Lower lobe of right lung (tissue), 2 donors: ENCODE data around the gene SBF2. TPM values are rescaled to one million over a fixed set of nuclear protein-coding genes. Genes with fewer than 3 reads are reported as not detected.

Experiments used
- ATAC-seq, 2 donors: fragments of 200-7000 bp; cut with Tn5 transposase; one replicate each; pipeline ENCODE4 v1.9.1; 2020 to 2022; ENCODE audit warnings: mild to moderate bottlenecking in 2 of 2, moderate library complexity in 2 of 2
- DNase-seq: peaks from one replicate; pipeline ENCODE4 v3.0.0-alpha.2; 2020
- H3K27ac ChIP-seq: fragments of 200-600 bp; one replicate; pipeline ENCODE4 v1.8.0; 2022
- H3K27me3 ChIP-seq: fragments of 200-600 bp; one replicate; pipeline ENCODE4 v1.8.0; 2022; ENCODE audit warnings: low read depth
- H3K36me3 ChIP-seq: fragments of 200-600 bp; one replicate; pipeline ENCODE4 v1.8.0; 2022; ENCODE audit warnings: mild to moderate bottlenecking
- H3K4me1 ChIP-seq: fragments of 200-600 bp; one replicate; pipeline ENCODE4 v1.8.0; 2022
- H3K4me3 ChIP-seq: fragments of 200-600 bp; one replicate; pipeline ENCODE4 v1.8.0; 2022; ENCODE audit warnings: mild to moderate bottlenecking
- H3K9me3 ChIP-seq: fragments of 200-600 bp; one replicate; pipeline ENCODE4 v1.8.0; 2022
- intact Hi-C: fragments of 100-400 bp; cut with DNase I; formaldehyde crosslinking; loops from one replicate; pipeline ENCODE4 v1.11.0; 2022
- total RNA-seq: library from RNA; stranded (reverse); fragmentation: NEBNext Ultra II Directional; extraction: Animal tissue kit (Norgen Biotek cat#: 25700); gene quantifications from one replicate; pipeline ENCODE4 v1.2.1, GENCODE V29; 2021
- TF ChIP-seq, protein P1 (sequence below): fragments of 200-600 bp; IDR thresholded peaks from one replicate; pipeline ENCODE4 v1.8.0; 2022; ENCODE audit warnings: antibody characterized with exemption, mild to moderate bottlenecking
- donor health status: DM: no; HTN: yes; CAD: no; lungs with severe emphysema.

The SBF2 gene
- total RNA-seq, 1 donor from 2014 or later = 41.3 TPM

- Histone ChIP-seq H3K4me1 (peaks cover 4% of the 10 kb centered on the region), H3K27ac (no peak overlapping the region), H3K36me3 (peaks cover 13% of the 10 kb centered on the region), H3K9me3 (no peaks in the 10 kb centered on the region), H3K4me3 (no peak overlapping the region), H3K27me3 (no peaks in the 10 kb centered on the region)
- intact Hi-C loops = no loop called here
- TF ChIP-seq, protein P1, sequence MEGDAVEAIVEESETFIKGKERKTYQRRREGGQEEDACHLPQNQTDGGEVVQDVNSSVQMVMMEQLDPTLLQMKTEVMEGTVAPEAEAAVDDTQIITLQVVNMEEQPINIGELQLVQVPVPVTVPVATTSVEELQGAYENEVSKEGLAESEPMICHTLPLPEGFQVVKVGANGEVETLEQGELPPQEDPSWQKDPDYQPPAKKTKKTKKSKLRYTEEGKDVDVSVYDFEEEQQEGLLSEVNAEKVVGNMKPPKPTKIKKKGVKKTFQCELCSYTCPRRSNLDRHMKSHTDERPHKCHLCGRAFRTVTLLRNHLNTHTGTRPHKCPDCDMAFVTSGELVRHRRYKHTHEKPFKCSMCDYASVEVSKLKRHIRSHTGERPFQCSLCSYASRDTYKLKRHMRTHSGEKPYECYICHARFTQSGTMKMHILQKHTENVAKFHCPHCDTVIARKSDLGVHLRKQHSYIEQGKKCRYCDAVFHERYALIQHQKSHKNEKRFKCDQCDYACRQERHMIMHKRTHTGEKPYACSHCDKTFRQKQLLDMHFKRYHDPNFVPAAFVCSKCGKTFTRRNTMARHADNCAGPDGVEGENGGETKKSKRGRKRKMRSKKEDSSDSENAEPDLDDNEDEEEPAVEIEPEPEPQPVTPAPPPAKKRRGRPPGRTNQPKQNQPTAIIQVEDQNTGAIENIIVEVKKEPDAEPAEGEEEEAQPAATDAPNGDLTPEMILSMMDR = no peak
- ATAC-seq (no peak), DNase-seq (no peak)
These were observed 337.5 kb downstream of the SBF2 start for GRCh38 chr11:9956483-9956882.

GRCh38 chr11:9955391-9955790, 338.6 kb downstream of the SBF2 start:
- intact Hi-C loops = no loop called here
- no peak overlapping the region for H3K4me3 ChIP-seq

DNA sequence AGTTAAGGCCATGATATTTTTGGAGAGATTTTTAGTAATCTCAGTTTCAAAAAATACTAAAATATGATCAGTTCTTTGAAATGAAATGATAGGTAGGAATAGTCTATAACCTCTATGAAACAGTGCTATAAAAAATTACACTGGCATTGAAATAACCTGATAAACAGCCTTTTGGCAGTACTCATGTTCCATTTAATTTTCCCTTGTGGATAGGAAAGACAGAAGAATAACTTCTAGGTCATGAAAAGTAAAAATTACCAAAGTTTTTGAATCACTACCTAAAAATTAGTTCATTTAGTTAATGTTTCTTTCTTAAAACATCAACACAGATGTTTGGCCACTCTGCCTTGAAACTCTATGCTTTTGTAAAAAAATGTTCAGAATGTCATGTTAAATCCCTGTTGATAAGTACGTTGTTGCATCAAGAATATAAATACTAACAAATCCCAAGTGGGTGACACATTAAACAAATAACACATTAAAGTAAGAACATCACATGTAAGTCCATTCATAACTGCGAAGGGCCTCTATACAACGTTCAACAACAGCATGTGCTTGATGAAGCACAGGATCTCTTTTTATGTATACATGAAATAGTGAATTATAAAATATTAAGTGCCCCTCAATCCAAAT, 339.9 kb downstream of the SBF2 start:
- Histone ChIP-seq H3K9me3 (no peaks in the 10 kb centered on the region), H3K4me1 (peaks cover 4% of the 10 kb centered on the region), H3K27me3 (no peaks in the 10 kb centered on the region), H3K36me3 (peaks cover 6% of the 10 kb centered on the region), H3K4me3 (no peak overlapping the region), H3K27ac (no peak overlapping the region)
- TF ChIP-seq, protein P1 = no peak
- DNase-seq (no peak), ATAC-seq (no peak)
- intact Hi-C loops = no loop called here

More at GRCh38 chr11:9955391-9955790, 338.6 kb downstream of the SBF2 start:
- H3K36me3 ChIP-seq = peaks cover 13% of the 10 kb centered on the region
- H3K4me1 ChIP-seq = peaks cover 4% of the 10 kb centered on the region
- TF ChIP-seq, protein P1 = no peak
- H3K27me3 ChIP-seq = no peaks in the 10 kb centered on the region
- ATAC-seq (no peak), DNase-seq (no peak)
- H3K9me3 ChIP-seq = no peaks in the 10 kb centered on the region
- no peak overlapping the region for H3K27ac ChIP-seq

DNA sequence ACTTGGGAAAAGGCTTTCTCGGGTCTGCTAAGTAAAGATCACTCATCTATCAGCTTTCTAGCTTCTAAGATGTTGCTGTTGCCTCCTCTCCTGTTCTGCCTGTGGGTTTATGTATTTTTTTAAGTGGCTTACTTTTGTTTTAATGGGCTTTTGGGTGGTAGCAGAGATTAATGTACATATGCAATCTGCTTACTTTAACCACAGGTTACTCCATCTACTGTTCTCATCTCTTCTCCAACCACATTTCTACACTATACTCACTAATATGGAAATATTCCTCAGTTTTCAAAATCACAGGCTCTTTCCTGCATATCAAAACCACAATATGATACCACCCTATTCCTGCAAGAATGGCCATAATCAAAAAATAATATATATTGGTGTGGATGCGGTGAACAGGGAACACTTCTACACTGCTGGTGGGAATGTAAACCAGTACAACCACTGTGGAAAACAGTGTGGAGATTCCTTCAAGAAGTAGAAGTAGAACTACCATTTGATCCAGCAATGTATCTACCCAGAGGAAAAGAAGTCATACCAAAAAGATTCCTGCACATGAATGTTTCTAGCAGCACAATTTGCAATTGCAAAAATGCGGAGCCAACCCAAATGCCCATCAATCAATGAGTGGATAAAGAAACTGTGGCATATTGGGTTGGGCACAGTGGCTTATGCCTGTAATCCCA, 341.4 kb downstream of the SBF2 start:
- TF ChIP-seq, protein P1 = no peak
- Histone ChIP-seq H3K4me3 (no peak overlapping the region), H3K4me1 (peaks cover 4% of the 10 kb centered on the region), H3K9me3 (no peaks in the 10 kb centered on the region), H3K27me3 (no peaks in the 10 kb centered on the region), H3K27ac (no peak overlapping the region), H3K36me3 (no peaks in the 10 kb centered on the region)
- intact Hi-C loops = no loop called here
- DNase-seq (no peak), ATAC-seq (no peak)

- ATAC-seq (no peak), DNase-seq (no peak)
- H3K36me3 ChIP-seq = no peaks in the 10 kb centered on the region
- H3K9me3 ChIP-seq = no peaks in the 10 kb centered on the region
- H3K27ac ChIP-seq = no peak overlapping the region
- H3K4me3 ChIP-seq = no peak overlapping the region
- peaks cover 4% of the 10 kb centered on the region for H3K4me1 ChIP-seq
- TF ChIP-seq, protein P1 = no peak
- no peaks in the 10 kb centered on the region for H3K27me3 ChIP-seq
- intact Hi-C loops = no loop called here
These were observed 342.2 kb downstream of the SBF2 start for GRCh38 chr11:9951807-9952206.
